Endothelial cell of umbilical vein (primary cell): ENCODE measurements around the gene TRAP1. TPM values are rescaled to one million over a fixed set of nuclear protein-coding genes. Genes with fewer than 3 reads are reported as not detected.

Experiments used
- BruUV-seq: library from RNA; stranded (reverse); fragments of 400-500 nt; replicated peaks from 2 replicates; lab custom pipeline; 2021; lab: Mats Ljungman, UMichigan
- CTCF ChIA-PET: fragments of 300-600, 350-600 bp; sonication (Branson Sonifier 250); formaldehyde crosslinking; loops from one replicate; lab custom pipeline; 2021; ENCODE audit warnings: antibody characterized with exemption, inconsistent platforms; lab: Charles Lee
- POLR2A ChIA-PET: fragments of 300-600, 350-600 bp; sonication (Branson Sonifier 250); formaldehyde crosslinking; loops from one replicate; lab custom pipeline; 2021; ENCODE audit warnings: antibody characterized with exemption, inconsistent platforms; lab: Charles Lee
- DNase-seq: peaks from one replicate; pipeline ENCODE4 v3.0.0-alpha.2; 2011; ENCODE audit warnings: low read depth, low spot score
- FAIRE-seq: peaks from 2 replicates; lab custom pipeline; 2011; peaks lifted over from hg19 to GRCh38; lab: Jason Lieb, UNC
- H2AFZ ChIP-seq: 2 replicates; pipeline ENCODE4 v1.6.0; 2012; ENCODE audit warnings: low read depth, low read length, control low read depth, inconsistent platforms
- H3K27ac ChIP-seq: 2 replicates; pipeline ENCODE4 v1.5.1; 2011; ENCODE audit warnings: low read depth, mild to moderate bottlenecking, control low read depth, low read length, moderate library complexity; ENCODE audit not compliant: insufficient read depth
- H3K27me3 ChIP-seq, 2 experiments: 2 replicates each; pipeline versions ENCODE4 v1.6.0 to v1.6.1; 2011; ENCODE audit warnings: low read length in 2 of 2, mixed read lengths in 1 of 2; ENCODE audit not compliant: control insufficient read depth in 2 of 2, insufficient read depth in 2 of 2
- H3K36me3 ChIP-seq, 2 experiments: 2 replicates in 1 of 2; 3 replicates in 1 of 2; pipeline ENCODE4 v1.5.1; 2011; ENCODE audit warnings: low read length in 2 of 2, mild to moderate bottlenecking in 1 of 2, moderate library complexity in 1 of 2; ENCODE audit not compliant: control insufficient read depth in 2 of 2, insufficient read depth in 2 of 2; ENCODE audit errors: extremely low read depth in 1 of 2
- H3K4me1 ChIP-seq: 3 replicates; pipeline ENCODE4 v1.5.1; 2011; ENCODE audit warnings: mild to moderate bottlenecking, low read length; ENCODE audit not compliant: control insufficient read depth, insufficient read depth; ENCODE audit errors: extremely low read depth
- H3K4me2 ChIP-seq: 2 replicates; pipeline ENCODE4 v1.6.1; 2011; ENCODE audit warnings: low read length, control low read depth, mixed read lengths; ENCODE audit not compliant: insufficient read depth
- H3K4me3 ChIP-seq, 3 experiments: fragments of 200-600 bp in 1 of 3; sonication (generic), shearing (Covaris generic) in 1 of 3; replicated peaks in 1 of 3; 2 replicates each; pipeline ENCODE4 v1.5.1; 2011 to 2016; ENCODE audit warnings: control low read depth in 3 of 3, low read length in 3 of 3, mild to moderate bottlenecking in 2 of 3, inconsistent platforms in 1 of 3, low read depth in 1 of 3, moderate library complexity in 1 of 3; ENCODE audit not compliant: insufficient read depth in 1 of 3
- H3K79me2 ChIP-seq: 2 replicates; pipeline ENCODE4 v1.6.0; 2012; ENCODE audit warnings: low read length, inconsistent platforms; ENCODE audit not compliant: control insufficient read depth, insufficient read depth
- H3K9ac ChIP-seq: replicated peaks from 2 replicates; pipeline ENCODE3; 2011; ENCODE audit warnings: low read length, control low read depth; ENCODE audit not compliant: insufficient read depth; ENCODE audit errors: extremely low read depth
- H3K9me1 ChIP-seq: replicated peaks from 3 replicates; pipeline ENCODE4 v1.6.0; 2011; ENCODE audit warnings: mild to moderate bottlenecking, low read length; ENCODE audit not compliant: control insufficient read depth, insufficient read depth; ENCODE audit errors: extremely low read depth
- H3K9me3 ChIP-seq: replicated peaks from 2 replicates; pipeline ENCODE4 v1.5.1; 2012; ENCODE audit warnings: low read length, inconsistent platforms; ENCODE audit not compliant: control insufficient read depth, insufficient read depth
- H4K20me1 ChIP-seq: replicated peaks from 2 replicates; pipeline ENCODE3; 2011; ENCODE audit warnings: mild to moderate bottlenecking, low read length; ENCODE audit not compliant: control insufficient read depth, insufficient read depth; ENCODE audit errors: extremely low read depth
- EZH2 ChIP-seq: IDR thresholded peaks from 2 replicates; pipeline ENCODE4 v1.6.1; 2012; ENCODE audit warnings: borderline replicate concordance, low read depth, mild to moderate bottlenecking, moderate library complexity, low read length, inconsistent platforms; ENCODE audit not compliant: severe bottlenecking
- FOS ChIP-seq: IDR thresholded peaks from 2 replicates; pipeline ENCODE4 v1.6.1; 2011; ENCODE audit warnings: mild to moderate bottlenecking, low read length, moderate library complexity, borderline replicate concordance; ENCODE audit not compliant: insufficient read depth
- GATA2 ChIP-seq: IDR thresholded peaks from 2 replicates; pipeline ENCODE4 v1.7.0; 2011; ENCODE audit warnings: low read depth, mild to moderate bottlenecking, moderate library complexity, mixed read lengths, low read length; ENCODE audit not compliant: insufficient read length, insufficient read depth
- JUN ChIP-seq: IDR thresholded peaks from 2 replicates; pipeline ENCODE4 v1.6.1; 2011; ENCODE audit warnings: borderline replicate concordance, low read depth; ENCODE audit not compliant: insufficient read length, insufficient read depth
- MYC ChIP-seq: IDR thresholded peaks from one replicate; pipeline ENCODE4 v1.6.1; 2011; ENCODE audit warnings: mild to moderate bottlenecking, low read depth, low read length
- POLR2A ChIP-seq: IDR thresholded peaks from 2 replicates; pipeline ENCODE4 v1.6.1; 2012; ENCODE audit warnings: low read depth, mild to moderate bottlenecking, control low read depth, low read length
- POLR2AphosphoS5 ChIP-seq: IDR thresholded peaks from 2 replicates; pipeline ENCODE4 v1.6.1; 2012; ENCODE audit warnings: low read depth, mild to moderate bottlenecking, control low read depth, low read length, moderate library complexity; ENCODE audit not compliant: insufficient read depth
- dilution Hi-C: fragments of 300-500 bp; cut with MboI; formaldehyde crosslinking; loops from one replicate; pipeline ENCODE4 v1.15.0; 2019; ENCODE audit warnings: low sequenced_read_pairs; ENCODE audit not compliant: extremely low pct_ligation_motif_present
- intact Hi-C: fragments of 100-400 bp; cut with micrococcal nuclease; formaldehyde crosslinking; loops from one replicate; pipeline ENCODE4 v1.10.0; 2022
- polyA plus RNA-seq, 4 experiments: library from polyadenylated mRNA; depleted of rRNA in 3 of 4; stranded (reverse) in 3 of 4; unstranded in 1 of 4; fragments of >200 nt; gene quantifications; 2 replicates each; pipeline versions ENCODE4 v1.2.1 to v1.2.3, GENCODE V29; 2011 to 2012; ENCODE audit warnings: missing spikeins in 1 of 4
- total RNA-seq: library from RNA; stranded (reverse); gene quantifications from 2 replicates; pipeline ENCODE4 v1.2.3, GENCODE V29; 2021
- TF ChIP-seq, protein P1 (sequence below), 2 donors: IDR thresholded peaks; 1 replicate in 1 of 2; 2 replicates in 1 of 2; pipeline ENCODE4 v1.5.1; 2011; ENCODE audit warnings: low read length in 2 of 2, mild to moderate bottlenecking in 2 of 2, moderate library complexity in 2 of 2, control low read depth in 1 of 2, inconsistent platforms in 1 of 2, low read depth in 1 of 2; ENCODE audit not compliant: insufficient read depth in 1 of 2; ENCODE audit errors: extremely low read depth in 1 of 2
- TF ChIP-seq, protein P2 (sequence below): IDR thresholded peaks from 2 replicates; pipeline ENCODE4 v1.6.1; 2011; ENCODE audit not compliant: insufficient read depth, insufficient read length

TRAP1 gene
- total and polyA plus RNA-seq, 2 donors (not counting 3 experiments of a cell fraction or from before 2014, with no cell fraction given) = 95.6 to 102 TPM

DNA sequence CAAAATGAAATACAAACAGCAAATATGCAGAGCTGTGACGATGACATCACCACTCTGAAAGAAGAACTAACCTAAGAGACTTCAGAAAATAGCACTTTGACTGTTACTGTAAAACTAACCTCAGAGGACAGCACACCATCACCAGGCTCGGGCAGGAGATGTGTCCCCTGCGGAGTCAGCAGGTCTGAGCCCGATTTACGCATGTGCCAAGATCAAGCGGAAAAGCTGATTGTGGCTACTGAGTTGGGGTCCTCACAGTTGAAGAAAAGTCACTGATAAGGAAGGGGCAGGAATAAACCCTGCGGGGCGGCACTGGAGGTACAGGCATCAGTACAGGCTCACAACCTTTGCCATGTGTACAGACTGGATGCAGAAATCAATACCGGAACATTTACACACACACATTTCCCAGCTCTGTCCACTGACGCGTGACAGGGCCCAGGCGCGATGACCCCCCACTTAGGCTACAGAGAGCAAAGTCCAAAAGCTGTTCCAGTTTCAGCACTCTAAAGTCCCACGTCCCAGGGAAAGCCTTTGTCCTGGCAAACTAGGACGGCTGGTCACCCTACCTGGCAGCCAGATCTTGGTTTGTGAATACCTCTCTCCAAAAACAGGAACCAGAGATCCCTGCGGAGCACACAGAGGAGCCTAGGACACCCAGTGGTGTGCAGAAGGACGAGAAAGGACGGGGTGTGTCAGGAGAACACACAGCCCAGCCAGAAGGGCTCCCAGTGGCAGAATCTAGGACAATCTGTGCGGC is 21.5 kb downstream of the TRAP1 start:
- CTCF ChIA-PET = interaction anchor here (0.6 to 1.3 kb wide), 2 partner anchors 9 to 16 kb away, joined by 3 read pairs; no protein-coding TSS in a partner anchor
- no peaks in the 10 kb centered on the region for H3K27me3 ChIP-seq
- FAIRE-seq (no peak), DNase-seq (no peak)
- no peak overlapping the region for H3K4me2 ChIP-seq
- TF ChIP-seq JUN (no peak), FOS (no peak), MYC (no peak), POLR2A (no peak), POLR2AphosphoS5 (no peak), EZH2 (no peak), GATA2 (no peak)
- TF ChIP-seq, protein P1, sequence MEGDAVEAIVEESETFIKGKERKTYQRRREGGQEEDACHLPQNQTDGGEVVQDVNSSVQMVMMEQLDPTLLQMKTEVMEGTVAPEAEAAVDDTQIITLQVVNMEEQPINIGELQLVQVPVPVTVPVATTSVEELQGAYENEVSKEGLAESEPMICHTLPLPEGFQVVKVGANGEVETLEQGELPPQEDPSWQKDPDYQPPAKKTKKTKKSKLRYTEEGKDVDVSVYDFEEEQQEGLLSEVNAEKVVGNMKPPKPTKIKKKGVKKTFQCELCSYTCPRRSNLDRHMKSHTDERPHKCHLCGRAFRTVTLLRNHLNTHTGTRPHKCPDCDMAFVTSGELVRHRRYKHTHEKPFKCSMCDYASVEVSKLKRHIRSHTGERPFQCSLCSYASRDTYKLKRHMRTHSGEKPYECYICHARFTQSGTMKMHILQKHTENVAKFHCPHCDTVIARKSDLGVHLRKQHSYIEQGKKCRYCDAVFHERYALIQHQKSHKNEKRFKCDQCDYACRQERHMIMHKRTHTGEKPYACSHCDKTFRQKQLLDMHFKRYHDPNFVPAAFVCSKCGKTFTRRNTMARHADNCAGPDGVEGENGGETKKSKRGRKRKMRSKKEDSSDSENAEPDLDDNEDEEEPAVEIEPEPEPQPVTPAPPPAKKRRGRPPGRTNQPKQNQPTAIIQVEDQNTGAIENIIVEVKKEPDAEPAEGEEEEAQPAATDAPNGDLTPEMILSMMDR (IDR thresholded peaks at IDR 0.05; ENCODE audit: extremely low read depth in 1 of 2, insufficient read depth in 1 of 2, low read depth in 1 of 2, low read length in 2 of 2) = no peak
- TF ChIP-seq, protein P2, sequence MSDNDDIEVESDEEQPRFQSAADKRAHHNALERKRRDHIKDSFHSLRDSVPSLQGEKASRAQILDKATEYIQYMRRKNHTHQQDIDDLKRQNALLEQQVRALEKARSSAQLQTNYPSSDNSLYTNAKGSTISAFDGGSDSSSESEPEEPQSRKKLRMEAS = no peak
- peaks cover 2% of the 10 kb centered on the region for H3K79me2 ChIP-seq
- no peak overlapping the region for H3K4me3 ChIP-seq
- no TSS peak for BruUV-seq
- no peaks in the 10 kb centered on the region for H3K9me3 ChIP-seq
- no peak overlapping the region for H2AFZ ChIP-seq
- no peaks in the 10 kb centered on the region for H3K9me1 ChIP-seq
- dilution Hi-C loops (no loop called here), intact Hi-C loops (no loop called here)
- H3K36me3 ChIP-seq = no peaks in the 10 kb centered on the region
- no peaks in the 10 kb centered on the region for H4K20me1 ChIP-seq
- H3K27ac ChIP-seq = no peak overlapping the region
- POLR2A ChIA-PET = no interaction called here
- no peak overlapping the region for H3K9ac ChIP-seq
- no peaks in the 10 kb centered on the region for H3K4me1 ChIP-seq
